ENCODE data around the gene ACYP2.
"Not testable (repeated sequence)": the region's sequence is repeated elsewhere in the genome, so short reads cannot be mapped to it uniquely, and the experiment has no call there.

Gene ACYP2

DNA sequence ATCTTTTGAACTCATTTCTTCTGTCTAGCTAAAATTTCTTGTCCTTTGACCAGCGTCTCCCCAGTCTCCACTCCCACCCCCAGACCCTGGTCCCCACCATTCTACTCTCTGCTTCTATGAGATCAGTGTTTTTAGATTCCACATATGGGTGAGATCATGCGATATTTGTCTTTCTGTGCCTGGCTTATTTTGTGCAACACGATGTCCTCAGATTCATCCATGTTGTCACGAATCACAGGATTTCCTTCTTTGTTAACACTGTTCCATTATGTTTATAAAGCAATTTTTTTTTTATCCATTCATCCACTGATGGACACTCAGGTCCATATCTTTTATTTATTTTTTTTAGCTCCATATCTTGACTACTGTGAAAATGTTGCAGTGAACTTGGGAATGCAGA, 16.0 kb upstream of the ACYP2 start:
- no peak for DNase-seq (ENCODE audit: low read depth in 2 of 2)

DNA sequence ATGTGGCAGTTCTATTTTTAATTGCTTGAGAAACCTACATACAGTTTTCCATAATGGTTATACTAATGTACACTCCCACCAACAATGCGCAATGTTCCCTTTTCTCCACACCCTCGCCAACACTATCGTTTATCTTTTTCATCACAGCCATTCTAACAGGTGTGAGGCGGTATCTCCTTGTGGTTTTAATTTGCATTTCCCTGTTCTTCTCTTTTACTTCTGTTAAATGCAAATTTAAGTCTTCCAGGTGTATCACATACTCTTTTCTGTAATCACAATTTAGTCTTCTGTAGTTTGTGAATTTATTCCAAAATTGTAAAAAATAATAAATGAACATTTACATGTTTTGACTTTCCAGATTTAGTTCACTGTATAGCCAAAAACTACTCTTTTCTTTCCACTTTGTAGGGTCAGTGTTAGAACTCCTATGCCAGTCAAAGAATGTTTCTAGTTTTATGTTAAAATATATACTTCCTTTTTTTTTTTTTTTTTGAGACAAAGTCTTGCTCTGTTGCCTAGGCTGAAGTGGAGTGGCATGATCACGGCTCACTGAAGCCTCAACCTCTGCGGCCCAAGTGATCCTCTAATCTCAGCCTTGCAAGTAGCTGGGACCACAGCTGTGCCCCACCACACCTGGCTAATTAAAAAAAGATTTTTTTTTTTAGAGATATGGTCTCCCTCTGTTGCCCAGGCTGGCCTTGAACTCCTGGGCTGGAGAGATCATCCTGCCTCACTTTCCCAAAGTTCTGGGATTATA, 15.4 kb upstream of the ACYP2 start:
- DNase-seq (ENCODE audit: low read depth in 2 of 2), result no peak

DNA sequence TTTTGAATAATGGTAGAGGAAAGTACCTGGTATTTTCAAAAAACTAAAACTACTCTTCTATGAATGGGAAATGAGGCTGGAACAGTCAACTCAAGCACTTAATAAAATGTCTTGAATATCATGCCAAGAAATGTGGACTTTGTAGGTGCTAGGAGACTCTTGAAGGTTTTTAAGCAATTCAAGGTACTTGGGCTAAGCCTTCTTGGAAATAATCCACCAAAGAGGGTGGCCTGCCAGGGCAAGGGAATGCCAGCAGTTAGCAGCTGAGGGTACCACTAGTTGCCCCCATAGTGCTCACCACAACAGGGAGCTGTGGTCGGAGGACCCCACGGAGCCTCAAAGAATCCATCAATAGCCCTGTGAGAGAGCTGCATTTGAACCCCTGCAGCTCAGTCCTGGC, 14.6 kb upstream of the ACYP2 start:
- DNase-seq (ENCODE audit: low read depth in 2 of 2), result no peak

DNA sequence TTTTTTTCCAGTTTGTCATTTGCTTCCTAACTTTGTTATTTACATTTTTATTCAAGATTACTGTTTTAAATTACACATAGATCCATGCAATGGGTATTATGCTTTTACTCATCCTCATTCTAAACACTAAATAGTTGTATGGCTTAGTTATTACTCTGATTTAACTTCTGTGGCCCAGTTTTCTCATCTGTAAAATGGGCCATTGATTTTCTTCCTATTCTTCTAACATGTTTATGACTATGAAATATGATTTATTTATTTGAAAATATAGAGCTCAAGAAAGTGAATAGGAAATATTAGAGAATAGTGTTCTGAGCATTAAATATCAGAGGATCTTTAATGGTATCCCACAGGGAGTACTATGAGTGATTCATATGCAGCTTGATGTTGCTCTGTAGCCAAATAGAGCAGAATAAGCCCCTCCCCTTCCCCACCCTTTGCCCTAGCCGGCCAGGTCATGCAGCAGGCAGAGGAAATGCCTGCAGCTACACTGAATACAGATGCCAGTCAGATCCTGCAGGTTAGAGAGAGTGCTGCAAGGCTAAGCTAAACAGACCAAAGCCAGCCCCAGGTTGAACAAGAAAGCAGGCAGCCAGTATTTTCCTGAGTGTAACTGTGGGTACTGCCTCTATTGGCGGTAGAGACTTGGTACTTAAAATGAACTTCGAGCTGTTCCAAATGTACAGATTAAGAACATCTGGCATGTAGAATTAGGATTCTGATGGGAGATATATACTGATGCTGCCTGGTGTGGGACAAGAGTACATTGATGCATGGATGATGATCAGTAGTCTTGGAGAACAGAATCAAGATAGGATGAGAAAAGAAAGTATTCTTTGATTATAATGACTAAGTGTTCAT, 11.7 kb upstream of the ACYP2 start:
- DNase-seq (ENCODE audit: low read depth in 2 of 2), result no peak

DNA sequence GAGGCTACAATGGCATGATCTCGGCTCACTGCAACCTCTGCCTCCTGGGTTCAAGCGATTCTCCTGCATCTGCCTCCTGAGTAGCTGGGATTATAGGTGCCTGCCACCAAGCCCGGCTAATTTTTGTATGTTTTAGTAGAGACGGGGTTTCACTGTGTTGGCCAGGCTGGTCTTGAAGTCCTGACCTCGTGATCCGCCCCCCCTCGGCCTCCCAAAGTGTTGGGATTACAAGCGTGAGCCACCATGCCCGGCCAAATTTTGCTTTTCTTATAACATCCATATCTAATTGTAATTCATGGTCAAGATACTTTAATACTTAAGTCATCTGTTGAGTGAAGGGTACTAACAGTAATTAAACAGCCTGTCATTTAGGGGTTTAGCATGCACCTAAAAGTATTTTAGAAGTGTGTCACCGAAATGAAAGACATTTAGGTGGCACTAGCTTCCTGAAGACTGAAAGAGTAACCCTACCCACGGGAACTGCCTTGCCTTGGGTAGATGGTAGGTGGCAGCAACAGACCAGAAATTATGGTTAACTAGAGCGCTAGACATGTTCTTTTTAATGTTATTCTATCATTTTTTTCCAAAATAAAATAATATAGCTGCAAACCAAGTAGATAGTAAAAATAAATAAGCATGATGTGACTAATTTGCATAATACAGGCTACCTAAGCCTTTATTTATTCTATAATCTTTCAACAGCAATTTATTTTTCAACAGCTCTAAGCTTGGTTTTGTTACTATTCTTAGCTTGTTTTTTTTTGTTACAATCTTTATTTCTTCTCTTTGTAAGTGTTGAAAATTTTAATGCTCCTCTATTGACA, 8.6 kb upstream of the ACYP2 start:
- no peak for DNase-seq (ENCODE audit: low read depth in 2 of 2)

DNA sequence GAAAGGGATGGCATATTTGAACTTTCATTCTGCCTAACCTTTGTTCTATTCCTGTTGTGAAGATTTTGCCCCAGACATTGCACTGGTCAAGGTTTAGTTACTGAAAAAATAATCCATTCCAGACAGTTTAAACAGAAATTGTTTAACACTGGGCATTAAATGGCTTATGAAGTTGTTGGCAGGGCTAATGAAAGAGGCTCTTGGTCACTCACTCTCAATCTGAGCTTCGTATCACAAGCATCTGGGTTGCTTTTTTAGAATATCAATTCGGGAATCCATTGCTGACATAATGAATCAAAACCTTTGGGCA, 8.0 kb upstream of the ACYP2 start:
- no peak for DNase-seq (ENCODE audit: low read depth in 2 of 2)

DNA sequence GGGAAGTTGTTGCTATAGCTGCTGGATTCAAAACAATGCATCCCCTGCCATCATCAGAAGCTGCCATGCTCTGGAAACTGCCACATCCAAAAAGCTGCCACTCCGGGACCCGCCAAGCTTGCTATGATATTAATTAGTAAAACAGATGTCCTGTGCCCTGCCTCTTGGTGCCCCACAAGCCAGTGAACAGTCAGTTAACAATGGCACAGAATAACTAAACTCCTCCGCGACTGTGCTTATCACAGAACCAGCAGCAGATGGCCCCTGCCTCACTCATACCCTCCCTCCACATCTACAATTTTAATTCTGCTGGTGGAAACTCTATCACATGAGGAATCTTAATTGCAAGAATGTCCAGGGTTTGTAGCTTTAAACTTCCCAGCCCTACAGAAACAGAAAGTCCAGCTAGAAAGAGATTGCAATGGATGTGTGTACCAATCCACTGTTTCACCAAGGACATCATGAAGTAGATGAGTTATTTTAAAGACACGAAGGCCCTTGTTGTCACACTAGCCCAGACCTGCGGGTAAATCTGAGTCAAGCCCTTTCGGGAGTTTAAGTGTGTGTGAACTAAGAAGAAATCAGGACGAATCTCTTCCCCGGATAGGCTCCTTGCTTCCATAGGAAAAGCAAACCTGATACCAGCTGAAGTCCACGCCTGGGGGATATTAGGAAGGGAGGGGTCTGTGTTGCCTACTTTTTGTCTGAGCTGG, 7.4 kb upstream of the ACYP2 start:
- DNase-seq (ENCODE audit: low read depth in 2 of 2), result no peak

DNA sequence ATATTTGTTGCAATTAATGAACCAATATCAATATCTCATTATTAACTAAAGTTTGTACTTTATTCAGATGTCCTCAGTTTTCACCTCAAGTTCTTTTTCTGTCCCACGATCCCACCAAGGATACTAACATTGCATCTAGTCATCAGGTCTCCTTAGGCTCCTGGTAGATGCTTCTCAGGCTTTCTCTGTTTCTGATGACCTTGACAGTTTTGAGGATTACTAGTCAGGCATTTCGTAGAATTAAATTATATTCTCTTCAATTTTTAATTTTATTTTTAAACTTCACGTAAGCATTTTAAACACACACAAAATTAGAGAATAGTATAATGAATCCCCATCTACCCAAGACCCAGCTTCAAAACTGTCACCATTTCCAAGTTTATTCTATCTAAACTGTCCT, 5.6 kb upstream of the ACYP2 start:
- no peak for DNase-seq (ENCODE audit: low read depth in 2 of 2)

DNA sequence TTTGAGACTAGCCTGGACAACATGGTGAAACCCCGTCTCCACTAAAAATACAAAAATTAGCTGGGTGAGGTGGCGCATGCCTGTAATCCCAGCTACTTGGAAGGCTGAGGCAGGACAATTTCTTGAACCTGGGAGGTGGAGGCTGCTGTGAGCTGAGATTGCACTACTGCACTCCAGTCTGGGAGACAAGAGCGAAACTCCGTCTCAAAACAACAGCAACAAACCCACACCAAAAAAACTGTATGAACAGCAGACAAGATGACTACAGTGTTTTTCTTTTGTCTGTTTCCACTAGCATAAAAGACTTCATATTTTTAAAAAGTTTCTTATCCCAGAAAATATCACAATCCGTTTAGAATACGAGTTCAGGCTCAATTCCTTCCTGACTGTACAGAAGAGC, 936 bp upstream of the ACYP2 start:
- not testable (repeated sequence) for DNase-seq (ENCODE audit: low read depth in 2 of 2)

DNA sequence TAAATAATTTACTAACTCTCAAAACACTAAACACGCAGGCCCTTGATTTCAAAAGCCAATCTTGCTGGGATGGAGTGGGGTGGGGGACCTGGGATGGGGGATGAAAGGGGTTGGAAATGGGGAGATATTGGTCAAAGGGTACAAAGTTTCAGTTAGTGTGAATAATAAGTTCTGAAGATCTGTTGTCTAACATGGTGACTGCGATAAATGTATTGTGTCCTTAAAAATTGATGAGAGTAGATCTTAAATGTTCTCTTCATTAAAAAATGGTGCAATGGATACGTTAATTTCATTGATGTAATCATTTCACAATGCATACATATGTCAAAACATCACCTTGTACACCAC, 505 bp upstream of the ACYP2 start:
- no peak for DNase-seq (ENCODE audit: low read depth in 2 of 2)

DNA sequence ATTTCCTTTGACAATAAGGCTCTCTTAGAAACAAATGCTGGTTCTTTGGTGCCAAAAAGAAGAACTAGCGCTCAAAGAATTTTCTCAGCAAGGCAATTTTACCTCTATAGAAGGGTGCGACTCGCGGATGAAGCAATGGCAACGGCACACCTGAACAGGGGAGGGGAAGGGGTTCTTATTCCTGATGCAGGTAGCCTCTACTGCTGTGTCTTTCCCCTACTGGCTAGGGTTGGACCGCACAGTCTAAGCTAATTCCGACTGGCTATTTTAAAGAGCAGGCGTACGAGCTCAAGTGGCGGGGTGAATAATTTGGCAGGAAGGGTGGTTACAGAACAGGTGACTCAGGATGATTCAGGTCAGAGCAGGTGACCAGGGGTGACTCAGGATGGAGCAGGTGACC, 1.2 kb downstream of the ACYP2 start:
- not testable (repeated sequence) for DNase-seq (ENCODE audit: low read depth in 2 of 2)

DNA sequence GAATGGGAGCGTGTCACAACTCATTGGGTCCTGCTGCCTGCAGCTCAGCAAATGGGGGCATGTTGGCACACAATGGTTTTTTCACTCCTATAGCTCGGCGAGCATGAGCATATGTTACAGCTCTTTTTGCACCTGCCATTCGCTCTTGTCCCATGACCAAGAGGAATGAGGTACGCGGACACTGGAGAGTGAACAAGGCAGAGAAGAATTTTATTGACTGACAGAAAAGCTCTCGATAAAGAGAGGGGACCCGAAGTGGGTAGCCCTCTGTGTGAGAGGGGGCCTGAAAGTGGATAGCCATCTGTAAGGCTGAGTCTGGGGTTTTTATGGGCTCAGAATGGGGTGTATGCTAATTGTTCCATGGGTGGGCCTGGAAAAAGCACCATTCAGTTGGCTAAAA, 5.5 kb downstream of the ACYP2 start:
- no peak for DNase-seq (ENCODE audit: low read depth in 2 of 2)

DNA sequence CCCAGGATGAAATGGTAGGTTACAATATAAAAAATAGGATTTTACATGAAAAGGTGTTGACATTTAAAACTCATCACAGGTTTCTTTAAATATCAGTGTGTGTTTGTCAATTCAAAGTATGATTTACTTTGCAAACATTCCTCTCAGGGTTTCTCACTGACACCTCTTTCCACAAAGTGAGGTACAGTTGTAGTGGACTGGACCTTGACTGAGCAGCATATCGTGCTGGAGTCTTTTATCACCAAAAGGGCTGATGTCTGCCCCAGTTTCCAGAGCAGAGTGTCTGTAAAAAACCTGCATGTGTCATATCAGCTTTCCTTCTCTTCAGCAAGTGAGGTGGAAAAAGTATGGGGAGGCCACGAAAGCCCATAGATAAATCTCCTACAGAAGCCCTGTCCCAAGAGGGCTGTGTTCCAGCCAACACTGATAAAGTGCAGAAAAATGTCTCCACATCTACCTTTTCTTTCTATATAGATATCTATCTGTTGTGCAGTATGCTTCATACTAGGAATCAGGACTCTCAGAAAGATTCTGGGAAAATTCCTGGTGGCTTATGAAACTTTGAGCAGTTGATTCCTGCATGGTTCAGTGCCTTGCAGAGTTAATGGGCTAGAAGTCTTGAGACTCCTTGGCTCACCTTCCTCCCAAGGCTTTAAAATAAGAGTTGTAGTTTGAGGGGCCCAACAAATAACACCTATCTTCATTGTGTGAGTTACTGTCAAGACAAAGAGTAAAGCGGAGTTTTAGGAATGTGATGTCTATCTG, 6.9 kb downstream of the ACYP2 start:
- no peak for DNase-seq (ENCODE audit: low read depth in 2 of 2)

DNA sequence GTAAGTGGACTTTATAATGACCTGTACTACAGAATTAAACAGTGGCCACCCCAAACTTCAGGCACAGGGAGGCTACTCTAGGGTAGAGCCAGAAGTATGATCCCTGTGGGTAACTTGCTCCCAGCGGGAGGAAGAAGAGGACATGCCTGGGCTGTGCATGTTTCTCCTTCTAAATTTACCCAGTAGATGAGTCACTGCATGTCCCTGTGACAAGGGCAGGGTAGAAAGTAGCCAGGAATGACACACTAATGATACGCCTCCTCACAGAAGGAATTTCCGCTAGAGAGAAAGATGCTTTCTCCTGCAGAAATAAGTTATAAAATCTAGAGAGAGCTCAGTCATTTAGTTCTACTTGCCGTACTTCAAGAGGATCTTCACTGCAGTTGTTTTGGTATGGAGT, 7.5 kb downstream of the ACYP2 start:
- DNase-seq (ENCODE audit: low read depth in 2 of 2), result no peak

DNA sequence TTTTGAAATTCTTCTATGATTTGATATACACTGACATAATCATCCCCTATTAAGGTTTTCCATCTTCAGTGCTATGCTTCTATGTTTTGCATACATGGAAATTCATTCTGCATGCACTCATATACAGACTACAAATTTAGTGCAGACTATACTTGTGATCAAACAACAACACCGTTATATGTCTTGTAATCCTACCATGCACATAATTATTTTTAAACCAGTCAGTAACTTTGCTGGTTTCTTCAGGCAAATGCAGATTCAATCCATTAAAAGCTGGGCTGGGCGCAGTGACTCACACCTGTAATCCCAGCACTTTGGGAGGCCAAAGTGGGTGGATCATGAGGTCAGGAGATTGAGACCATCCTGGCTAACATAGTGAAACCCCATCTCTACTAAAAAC, 11.8 kb downstream of the ACYP2 start:
- not testable (repeated sequence) for DNase-seq (ENCODE audit: low read depth in 2 of 2)

DNA sequence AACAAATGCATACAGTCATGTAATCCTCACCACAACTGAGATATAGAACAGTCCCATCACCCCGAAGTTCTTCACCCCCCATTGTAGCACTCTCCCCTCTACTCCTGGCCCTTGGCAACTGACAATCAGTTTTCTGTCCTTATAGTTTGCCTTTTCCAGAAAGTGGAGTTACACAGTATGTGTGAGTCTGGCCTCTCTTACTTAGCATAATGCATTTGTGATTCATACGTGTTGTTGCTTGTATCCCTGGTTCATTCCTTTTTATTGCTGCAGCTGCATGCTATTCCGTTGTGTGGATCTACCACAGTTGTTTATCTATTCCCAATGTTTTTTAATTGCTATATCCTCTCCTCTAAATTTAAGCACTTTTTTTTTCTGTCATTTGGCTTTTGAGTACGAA, 17.6 kb downstream of the ACYP2 start:
- DNase-seq (ENCODE audit: low read depth in 2 of 2), result no peak

DNA sequence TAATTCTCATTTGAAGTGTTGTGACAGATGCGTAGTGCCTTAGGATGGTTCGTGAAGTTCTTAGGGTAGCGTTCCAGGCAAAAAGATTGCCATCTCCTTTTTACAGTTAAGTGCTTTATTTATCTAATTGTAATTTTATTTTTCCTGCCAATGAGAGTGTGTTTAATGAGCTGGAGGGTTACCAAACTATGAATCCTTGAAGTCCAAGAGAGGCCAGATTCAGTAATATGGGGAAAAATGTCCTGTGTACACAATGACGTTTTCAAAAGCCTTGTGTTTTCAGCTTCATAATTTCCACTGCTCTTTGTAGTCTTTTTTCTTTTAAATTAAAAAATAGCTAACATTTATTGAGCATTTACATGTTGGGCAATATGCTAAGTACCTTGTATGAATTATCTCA, 23.8 kb downstream of the ACYP2 start:
- DNase-seq (ENCODE audit: low read depth in 2 of 2), result no peak

DNA sequence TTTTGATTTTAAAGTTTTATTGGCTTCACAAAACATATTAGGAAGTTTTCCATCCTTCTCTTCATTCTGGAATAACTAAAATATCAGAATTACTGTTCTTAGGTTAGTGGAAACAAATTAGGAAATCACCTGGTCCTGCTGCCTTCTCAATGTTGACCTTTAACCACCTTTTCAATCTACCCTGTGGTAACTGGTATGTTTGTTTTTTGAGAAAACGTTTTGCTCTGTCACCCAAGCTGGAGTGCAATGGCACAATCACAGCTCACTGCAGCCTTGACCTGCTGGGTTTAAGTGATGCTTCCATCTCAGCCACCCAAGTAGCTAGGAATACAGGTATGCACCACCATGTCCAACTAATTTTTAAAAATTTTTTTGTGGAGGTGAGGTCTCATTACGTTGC, 28.4 kb downstream of the ACYP2 start:
- no peak for DNase-seq (ENCODE audit: low read depth in 2 of 2)

DNA sequence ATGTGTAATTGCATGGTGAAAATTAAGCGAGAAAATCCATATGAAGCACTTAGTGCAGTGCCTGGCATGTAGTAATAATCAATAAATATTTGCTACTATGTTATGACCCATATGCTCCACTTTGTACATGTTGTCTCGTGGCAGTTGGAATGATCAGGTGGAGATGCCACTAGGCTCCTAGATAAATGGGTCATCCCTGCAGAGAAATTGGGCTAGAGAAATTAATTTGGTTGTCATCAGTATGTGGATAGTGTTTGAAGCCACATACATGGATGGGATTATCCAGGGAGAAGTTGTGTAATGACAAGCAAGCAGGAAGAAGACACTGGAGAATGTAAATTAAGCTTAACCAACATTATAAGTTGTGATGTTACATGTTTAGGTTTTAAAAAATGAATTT, 33.0 kb downstream of the ACYP2 start:
- no peak for DNase-seq (ENCODE audit: low read depth in 2 of 2)

DNA sequence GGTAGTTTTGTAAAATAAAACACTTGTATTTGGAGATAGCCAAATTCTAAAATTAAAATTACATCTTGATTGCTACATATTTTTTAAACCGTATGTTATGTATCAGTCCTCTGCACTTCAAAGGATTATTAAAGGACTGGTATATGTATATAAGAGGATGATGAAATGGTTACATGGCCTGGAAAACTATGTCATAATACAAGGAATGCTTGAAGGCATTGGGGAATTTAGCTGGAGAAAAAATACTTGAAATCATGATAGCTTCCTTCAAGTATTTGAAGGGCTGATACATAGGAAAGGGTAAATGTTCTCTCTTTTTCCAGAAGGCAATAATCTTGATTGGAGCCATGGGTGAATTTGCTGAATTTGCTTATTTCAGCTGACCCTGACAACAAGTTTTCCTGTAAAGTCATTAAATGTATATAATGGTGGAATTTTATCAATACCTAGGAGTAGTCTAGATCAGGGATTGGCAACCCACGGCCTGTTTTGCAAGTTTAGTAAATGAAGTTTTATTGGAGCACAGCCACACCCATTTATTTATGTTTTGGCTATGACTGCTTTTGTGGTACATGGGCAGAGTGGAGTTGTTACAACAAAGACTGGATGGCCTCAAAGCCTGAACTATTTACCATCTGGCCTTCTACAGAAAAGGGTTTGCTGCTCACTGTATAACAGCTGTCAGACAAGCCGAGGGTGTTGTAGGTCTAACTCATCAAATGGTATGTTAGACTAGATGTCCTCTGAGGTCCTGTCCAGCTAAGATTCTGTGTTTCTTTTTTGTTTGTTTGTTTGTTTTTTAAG, 34.4 kb downstream of the ACYP2 start:
- DNase-seq (ENCODE audit: low read depth in 2 of 2), result no peak

DNA sequence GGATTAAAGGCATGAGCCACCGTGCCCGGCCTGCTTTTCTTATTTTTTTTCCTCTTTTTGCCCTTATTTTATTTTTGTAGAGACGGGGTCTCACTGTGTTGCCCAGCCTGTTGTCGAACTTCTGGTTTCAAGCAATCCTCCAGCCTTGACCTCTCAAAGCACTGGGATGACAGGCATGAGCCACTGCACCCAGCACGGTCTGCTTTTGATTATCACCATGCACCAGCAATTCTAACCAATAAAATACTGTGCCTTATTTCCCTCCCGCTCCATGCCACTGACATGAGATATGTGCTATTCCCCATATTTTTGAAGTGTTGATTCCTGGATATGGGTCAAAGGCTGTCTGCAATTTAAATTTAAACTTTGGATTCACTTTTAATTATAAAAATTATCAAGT, 42.9 kb downstream of the ACYP2 start:
- no peak for DNase-seq (ENCODE audit: low read depth in 2 of 2)

Data from stimulated activated CD8-positive, alpha-beta memory T cell treated with anti-CD3 and anti-CD28 coated beads, Interleukin-15, amount 100 ng/mL, for 48 hours (primary cell).